Tongue (tissue), 2 donors: ENCODE data around the gene SYNRG. TPM values are rescaled to one million over a fixed set of nuclear protein-coding genes. Genes with fewer than 3 reads are reported as not detected.
A peak's percentile ranks its signal among the peaks of the same experiment; 100 is the strongest.

Experiments used
- DNase-seq: peaks from one replicate; pipeline ENCODE4 v3.0.0-alpha.2; 2015
- total RNA-seq: library from RNA; depleted of rRNA; stranded (reverse); fragments of >200 nt; gene quantifications from one replicate; pipeline ENCODE4 v1.2.3, GENCODE V29; 2014

SYNRG gene
- total RNA-seq, 1 donor from 2014 or later: 21.4 TPM

GRCh38 chr17:37502009-37502936, 106.9 kb downstream of the SYNRG start:
- no peak for DNase-seq

GRCh38 chr17:37500378-37500777, 108.8 kb downstream of the SYNRG start:
- no peak for DNase-seq

GRCh38 chr17:37494971-37495370, 114.2 kb downstream of the SYNRG start:
- no peak for DNase-seq

- DNase-seq: no peak
These were observed 114.8 kb downstream of the SYNRG start for GRCh38 chr17:37494401-37494831.

GRCh38 chr17:37493249-37494027, 115.8 kb downstream of the SYNRG start:
- no peak for DNase-seq

- DNase-seq: no peak
These were observed 117.1 kb downstream of the SYNRG start for GRCh38 chr17:37492167-37492566.

- DNase-seq: peak; percentile 48
These were observed 118.3 kb downstream of the SYNRG start for GRCh38 chr17:37490638-37491614.

- peak; percentile 80 for DNase-seq
These were observed 119.1 kb downstream of the SYNRG start for GRCh38 chr17:37490022-37490587.

- DNase-seq: peak; percentile 94
These were observed 119.8 kb downstream of the SYNRG start, which contains the start of gene DUSP14 for GRCh38 chr17:37489197-37490001. DUSP14 (plus strand) TSS chr17:37489891; CDS start chr17:37512273, 22,382 bp downstream.

- DNase-seq: peak; percentile 62
These were observed 120.5 kb downstream of the SYNRG start for GRCh38 chr17:37488607-37489196.

- peak; percentile 86 for DNase-seq
These were observed 121.1 kb downstream of the SYNRG start for GRCh38 chr17:37488009-37488604.

- DNase-seq: no peak
These were observed 123.2 kb downstream of the SYNRG start for GRCh38 chr17:37485938-37486570.

- peak; percentile 85 for DNase-seq
These were observed 125.7 kb downstream of the SYNRG start for GRCh38 chr17:37483311-37484039.

GRCh38 chr17:37481001-37481665, 128.1 kb downstream of the SYNRG start:
- no peak for DNase-seq

- DNase-seq: no peak
These were observed 128.8 kb downstream of the SYNRG start for GRCh38 chr17:37480427-37480826.

GRCh38 chr17:37479025-37479424, 130.2 kb downstream of the SYNRG start:
- DNase-seq: no peak

- DNase-seq: no peak
These were observed 131.0 kb downstream of the SYNRG start for GRCh38 chr17:37478187-37478586.
